Endothelial cell (in vitro differentiated cells): ENCODE results near the gene TBC1D14. TPM values are rescaled to one million over a fixed set of nuclear protein-coding genes. Genes with fewer than 3 reads are reported as not detected.

Experiments
- DNase-seq: peaks from one replicate; pipeline ENCODE4 v3.0.0; 2021; ENCODE audit warnings: low spot score
- H3K27ac Mint-ChIP-seq: one replicate; pipeline ENCODE4 v1.8.0; 2021; ENCODE audit warnings: mixed read lengths, inconsistent platforms; ENCODE audit not compliant: unreplicated experiment
- H3K27me3 Mint-ChIP-seq: one replicate; pipeline ENCODE4 v1.8.0; 2021; ENCODE audit warnings: mild to moderate bottlenecking, moderate library complexity, mixed read lengths, inconsistent platforms; ENCODE audit not compliant: unreplicated experiment
- H3K36me3 Mint-ChIP-seq: one replicate; pipeline ENCODE4 v1.8.0; 2021; ENCODE audit warnings: mild to moderate bottlenecking, low read depth, mixed read lengths, inconsistent platforms; ENCODE audit not compliant: unreplicated experiment
- H3K4me1 Mint-ChIP-seq: one replicate; pipeline ENCODE4 v1.8.0; 2021; ENCODE audit warnings: mild to moderate bottlenecking, mixed read lengths, inconsistent platforms; ENCODE audit not compliant: unreplicated experiment
- H3K4me3 Mint-ChIP-seq: one replicate; pipeline ENCODE4 v1.8.0; 2021; ENCODE audit warnings: mild to moderate bottlenecking, mixed read lengths, inconsistent platforms; ENCODE audit not compliant: unreplicated experiment
- H3K9me3 Mint-ChIP-seq: one replicate; pipeline ENCODE4 v1.8.0; 2021; ENCODE audit warnings: mixed read lengths, inconsistent platforms; ENCODE audit not compliant: unreplicated experiment
- total RNA-seq: library from RNA; stranded (reverse); fragmentation: NEBNext Ultra II Directional; extraction: Animal tissue kit (Norgen Biotek cat#: 25700); gene quantifications from one replicate; pipeline ENCODE4 v1.2.1, GENCODE V29; 2021; ENCODE audit not compliant: unreplicated experiment
- TF ChIP-seq, protein P1 (sequence below): fragments of 200-600 bp; sonication (generic); IDR thresholded peaks from one replicate; pipeline ENCODE4 v1.5.0; 2021; ENCODE audit warnings: antibody characterized with exemption; ENCODE audit not compliant: unreplicated experiment

TBC1D14 gene
- total RNA-seq, 1 donor from 2014 or later, result 33.0 TPM

DNA sequence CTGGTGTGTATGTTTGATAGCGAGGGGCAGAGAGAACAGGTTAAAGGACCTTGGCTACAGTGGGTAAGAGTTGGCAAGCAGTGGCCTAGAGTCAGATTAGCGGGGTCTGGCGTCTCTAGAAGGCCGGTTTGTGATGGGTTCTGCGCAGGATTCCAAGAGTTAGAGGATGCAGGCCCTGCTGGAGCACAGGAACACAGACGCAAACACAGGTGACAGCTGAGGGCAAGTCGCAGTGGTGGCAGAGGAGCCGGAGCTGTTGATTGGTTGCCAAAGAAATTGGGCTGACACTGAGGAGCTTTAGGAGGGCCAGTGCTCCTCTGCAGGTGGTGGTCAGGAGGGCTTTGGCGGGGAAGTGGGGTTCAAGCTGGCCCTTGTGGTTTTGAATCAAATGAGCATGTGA, 137.3 kb downstream of the TBC1D14 start:
- Mint-ChIP-seq H3K4me1 (peaks cover 28% of the 10 kb centered on the region), H3K4me3 (no peak overlapping the region), H3K27me3 (peaks cover 11% of the 10 kb centered on the region), H3K9me3 (no peaks in the 10 kb centered on the region), H3K36me3 (peaks cover 13% of the 10 kb centered on the region), H3K27ac (no peak overlapping the region)
- no peak for DNase-seq
- TF ChIP-seq, protein P1, sequence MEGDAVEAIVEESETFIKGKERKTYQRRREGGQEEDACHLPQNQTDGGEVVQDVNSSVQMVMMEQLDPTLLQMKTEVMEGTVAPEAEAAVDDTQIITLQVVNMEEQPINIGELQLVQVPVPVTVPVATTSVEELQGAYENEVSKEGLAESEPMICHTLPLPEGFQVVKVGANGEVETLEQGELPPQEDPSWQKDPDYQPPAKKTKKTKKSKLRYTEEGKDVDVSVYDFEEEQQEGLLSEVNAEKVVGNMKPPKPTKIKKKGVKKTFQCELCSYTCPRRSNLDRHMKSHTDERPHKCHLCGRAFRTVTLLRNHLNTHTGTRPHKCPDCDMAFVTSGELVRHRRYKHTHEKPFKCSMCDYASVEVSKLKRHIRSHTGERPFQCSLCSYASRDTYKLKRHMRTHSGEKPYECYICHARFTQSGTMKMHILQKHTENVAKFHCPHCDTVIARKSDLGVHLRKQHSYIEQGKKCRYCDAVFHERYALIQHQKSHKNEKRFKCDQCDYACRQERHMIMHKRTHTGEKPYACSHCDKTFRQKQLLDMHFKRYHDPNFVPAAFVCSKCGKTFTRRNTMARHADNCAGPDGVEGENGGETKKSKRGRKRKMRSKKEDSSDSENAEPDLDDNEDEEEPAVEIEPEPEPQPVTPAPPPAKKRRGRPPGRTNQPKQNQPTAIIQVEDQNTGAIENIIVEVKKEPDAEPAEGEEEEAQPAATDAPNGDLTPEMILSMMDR, result no peak

DNA sequence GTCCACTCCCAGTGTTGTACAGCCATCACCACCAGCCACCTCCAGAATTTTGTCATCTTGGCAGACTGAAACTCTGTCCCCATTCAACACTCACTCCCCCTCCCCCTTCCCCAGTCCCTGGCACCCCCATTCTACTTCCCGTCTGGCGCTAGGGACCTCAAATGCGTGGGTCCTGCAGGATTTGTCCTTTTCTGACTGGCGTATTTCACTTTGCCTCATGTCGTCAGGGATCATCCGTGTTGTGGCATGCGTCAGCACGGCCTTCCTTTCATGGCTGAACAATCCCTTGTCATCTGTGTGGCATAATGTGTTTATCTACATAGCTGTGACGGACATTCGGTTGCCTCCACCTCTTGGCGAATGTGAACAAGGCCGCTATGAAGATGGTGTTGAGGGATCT, 139.0 kb downstream of the TBC1D14 start:
- Mint-ChIP-seq H3K27me3 (peaks cover 11% of the 10 kb centered on the region), H3K36me3 (peaks cover 13% of the 10 kb centered on the region), H3K4me1 (peaks cover 24% of the 10 kb centered on the region), H3K27ac (no peak overlapping the region), H3K4me3 (no peak overlapping the region), H3K9me3 (no peaks in the 10 kb centered on the region)
- TF ChIP-seq, protein P1, result no peak
- no peak for DNase-seq

DNA sequence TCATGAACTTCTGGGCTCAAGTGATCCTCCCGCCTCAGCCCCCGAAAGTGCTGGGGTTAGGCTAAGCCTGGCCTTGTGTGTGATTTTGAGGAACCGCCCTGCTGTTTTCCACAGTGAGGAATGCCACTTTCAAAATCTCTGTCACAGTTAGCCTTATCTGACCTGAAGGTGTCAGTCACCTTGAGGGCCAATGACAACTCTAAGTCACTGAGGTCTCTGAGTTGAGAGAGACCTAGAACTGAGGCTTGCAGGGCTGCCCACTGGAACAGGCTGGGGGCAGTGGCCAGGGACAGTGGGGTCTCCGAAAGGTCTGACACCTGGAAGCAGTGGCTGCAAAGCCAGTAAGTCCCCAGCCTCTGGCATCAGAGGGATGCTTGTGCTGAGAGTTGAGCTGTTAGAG, 139.7 kb downstream of the TBC1D14 start:
- H3K4me1 Mint-ChIP-seq, result peaks cover 27% of the 10 kb centered on the region
- peaks cover 9% of the 10 kb centered on the region for H3K27me3 Mint-ChIP-seq
- no peaks in the 10 kb centered on the region for H3K9me3 Mint-ChIP-seq
- H3K36me3 Mint-ChIP-seq, result peaks cover 15% of the 10 kb centered on the region
- TF ChIP-seq, protein P1, result no peak
- H3K27ac Mint-ChIP-seq, result no peak overlapping the region
- DNase-seq, result no peak
- H3K4me3 Mint-ChIP-seq, result no peak overlapping the region

DNA sequence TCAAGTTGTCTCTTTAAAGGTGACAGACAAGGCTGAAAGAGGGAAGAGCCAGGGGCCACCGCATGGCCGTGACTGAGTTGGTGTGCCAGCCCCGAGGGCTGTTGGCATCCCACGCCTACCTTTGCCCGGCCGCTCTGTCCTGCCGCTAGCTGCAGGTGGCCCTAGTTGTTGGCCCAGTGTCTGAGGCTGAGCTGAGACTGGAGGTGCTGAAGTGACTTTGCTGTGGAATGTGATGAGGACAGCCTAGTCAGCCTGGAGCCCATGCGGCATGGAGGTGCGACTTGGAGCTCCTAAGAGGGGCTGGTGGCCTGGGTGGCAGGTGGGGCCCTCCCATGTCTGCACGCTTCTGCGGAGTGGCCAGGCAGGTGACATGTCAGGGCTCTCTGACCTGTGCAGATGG, 140.1 kb downstream of the TBC1D14 start:
- no peaks in the 10 kb centered on the region for H3K9me3 Mint-ChIP-seq
- peaks cover 27% of the 10 kb centered on the region for H3K4me1 Mint-ChIP-seq
- H3K36me3 Mint-ChIP-seq, result peaks cover 16% of the 10 kb centered on the region
- no peak overlapping the region for H3K27ac Mint-ChIP-seq
- peaks cover 6% of the 10 kb centered on the region for H3K27me3 Mint-ChIP-seq
- no peak for DNase-seq
- TF ChIP-seq, protein P1, result no peak
- no peak overlapping the region for H3K4me3 Mint-ChIP-seq

DNA sequence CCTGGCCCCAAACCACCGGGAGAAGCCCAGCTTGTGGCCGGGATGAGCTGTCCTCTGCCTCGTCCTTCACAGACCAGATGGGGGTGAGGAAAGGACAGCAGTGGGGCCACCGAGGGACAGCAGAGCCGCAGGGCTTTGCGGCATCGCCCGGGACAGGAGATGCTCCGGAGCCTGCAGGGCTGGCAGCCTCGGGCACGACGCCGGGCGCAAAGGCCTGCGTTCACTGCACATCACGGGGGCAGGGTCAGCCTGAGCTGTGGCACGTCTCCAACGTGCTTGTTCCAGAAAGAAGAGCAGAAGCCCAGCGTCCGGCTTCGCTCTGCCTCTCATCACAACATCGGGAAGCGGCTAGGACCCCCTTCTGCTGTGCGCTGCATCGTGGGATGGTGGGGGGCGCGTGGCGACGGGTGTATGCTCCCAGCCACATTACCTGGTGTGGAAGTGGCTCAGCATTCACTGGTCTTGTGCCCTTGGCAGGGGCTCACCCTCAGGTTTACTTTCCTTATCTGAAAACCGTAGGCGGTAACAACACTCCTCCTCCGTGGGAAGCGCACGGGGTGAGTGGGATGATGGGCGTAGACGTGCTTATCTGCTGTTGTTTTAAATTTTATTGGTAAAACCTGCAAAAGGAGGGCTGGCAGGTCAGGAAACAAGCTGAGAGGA, 141.0 kb downstream of the TBC1D14 start:
- DNase-seq, result no peak
- no peak overlapping the region for H3K27ac Mint-ChIP-seq
- peaks cover 27% of the 10 kb centered on the region for H3K4me1 Mint-ChIP-seq
- TF ChIP-seq, protein P1, result no peak
- no peaks in the 10 kb centered on the region for H3K9me3 Mint-ChIP-seq
- no peak overlapping the region for H3K4me3 Mint-ChIP-seq
- peaks cover 8% of the 10 kb centered on the region for H3K36me3 Mint-ChIP-seq
- H3K27me3 Mint-ChIP-seq, result peaks cover 3% of the 10 kb centered on the region
